ENCODE results near the gene SCNN1B.

DNA sequence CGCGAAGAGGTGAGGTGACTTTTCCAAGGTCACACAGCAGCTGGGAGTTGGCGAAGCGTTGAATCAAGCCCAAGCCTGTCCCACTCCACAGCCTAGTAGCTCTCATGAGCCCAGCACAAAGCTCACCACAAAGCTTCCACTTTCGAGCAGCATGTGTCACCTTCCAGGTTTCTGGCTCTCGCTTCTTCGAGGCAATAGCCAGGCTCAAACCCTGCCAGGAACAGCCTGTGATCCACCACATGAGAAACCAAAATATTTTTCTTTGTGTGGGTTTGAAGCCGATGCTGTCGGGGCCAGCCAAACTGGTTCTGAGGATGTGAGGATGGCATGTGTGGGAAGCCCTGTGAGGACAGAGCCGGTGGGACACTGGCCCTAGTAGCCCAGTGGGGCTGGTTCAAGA lies 82.8 kb downstream of the SCNN1B start:
- TF ChIP-seq, protein P1, sequence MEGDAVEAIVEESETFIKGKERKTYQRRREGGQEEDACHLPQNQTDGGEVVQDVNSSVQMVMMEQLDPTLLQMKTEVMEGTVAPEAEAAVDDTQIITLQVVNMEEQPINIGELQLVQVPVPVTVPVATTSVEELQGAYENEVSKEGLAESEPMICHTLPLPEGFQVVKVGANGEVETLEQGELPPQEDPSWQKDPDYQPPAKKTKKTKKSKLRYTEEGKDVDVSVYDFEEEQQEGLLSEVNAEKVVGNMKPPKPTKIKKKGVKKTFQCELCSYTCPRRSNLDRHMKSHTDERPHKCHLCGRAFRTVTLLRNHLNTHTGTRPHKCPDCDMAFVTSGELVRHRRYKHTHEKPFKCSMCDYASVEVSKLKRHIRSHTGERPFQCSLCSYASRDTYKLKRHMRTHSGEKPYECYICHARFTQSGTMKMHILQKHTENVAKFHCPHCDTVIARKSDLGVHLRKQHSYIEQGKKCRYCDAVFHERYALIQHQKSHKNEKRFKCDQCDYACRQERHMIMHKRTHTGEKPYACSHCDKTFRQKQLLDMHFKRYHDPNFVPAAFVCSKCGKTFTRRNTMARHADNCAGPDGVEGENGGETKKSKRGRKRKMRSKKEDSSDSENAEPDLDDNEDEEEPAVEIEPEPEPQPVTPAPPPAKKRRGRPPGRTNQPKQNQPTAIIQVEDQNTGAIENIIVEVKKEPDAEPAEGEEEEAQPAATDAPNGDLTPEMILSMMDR (IDR thresholded peaks at IDR 0.05; ENCODE audit: insufficient read depth, low read length) = no peak
- TF ChIP-seq POLR2AphosphoS5 (IDR thresholded peaks at IDR 0.05; ENCODE audit: low read depth) (no peak), SPI1 (IDR thresholded peaks at IDR 0.05; ENCODE audit: borderline replicate concordance, low read depth) (no peak), GABPA (IDR thresholded peaks at IDR 0.05; ENCODE audit: low read depth) (no peak)
- TF ChIP-seq, protein P2, sequence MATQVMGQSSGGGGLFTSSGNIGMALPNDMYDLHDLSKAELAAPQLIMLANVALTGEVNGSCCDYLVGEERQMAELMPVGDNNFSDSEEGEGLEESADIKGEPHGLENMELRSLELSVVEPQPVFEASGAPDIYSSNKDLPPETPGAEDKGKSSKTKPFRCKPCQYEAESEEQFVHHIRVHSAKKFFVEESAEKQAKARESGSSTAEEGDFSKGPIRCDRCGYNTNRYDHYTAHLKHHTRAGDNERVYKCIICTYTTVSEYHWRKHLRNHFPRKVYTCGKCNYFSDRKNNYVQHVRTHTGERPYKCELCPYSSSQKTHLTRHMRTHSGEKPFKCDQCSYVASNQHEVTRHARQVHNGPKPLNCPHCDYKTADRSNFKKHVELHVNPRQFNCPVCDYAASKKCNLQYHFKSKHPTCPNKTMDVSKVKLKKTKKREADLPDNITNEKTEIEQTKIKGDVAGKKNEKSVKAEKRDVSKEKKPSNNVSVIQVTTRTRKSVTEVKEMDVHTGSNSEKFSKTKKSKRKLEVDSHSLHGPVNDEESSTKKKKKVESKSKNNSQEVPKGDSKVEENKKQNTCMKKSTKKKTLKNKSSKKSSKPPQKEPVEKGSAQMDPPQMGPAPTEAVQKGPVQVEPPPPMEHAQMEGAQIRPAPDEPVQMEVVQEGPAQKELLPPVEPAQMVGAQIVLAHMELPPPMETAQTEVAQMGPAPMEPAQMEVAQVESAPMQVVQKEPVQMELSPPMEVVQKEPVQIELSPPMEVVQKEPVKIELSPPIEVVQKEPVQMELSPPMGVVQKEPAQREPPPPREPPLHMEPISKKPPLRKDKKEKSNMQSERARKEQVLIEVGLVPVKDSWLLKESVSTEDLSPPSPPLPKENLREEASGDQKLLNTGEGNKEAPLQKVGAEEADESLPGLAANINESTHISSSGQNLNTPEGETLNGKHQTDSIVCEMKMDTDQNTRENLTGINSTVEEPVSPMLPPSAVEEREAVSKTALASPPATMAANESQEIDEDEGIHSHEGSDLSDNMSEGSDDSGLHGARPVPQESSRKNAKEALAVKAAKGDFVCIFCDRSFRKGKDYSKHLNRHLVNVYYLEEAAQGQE (IDR thresholded peaks at IDR 0.05; ENCODE audit: insufficient replicate concordance, low read depth) = no peak
